Left hindlimb (tissue), 1 donor: Measurements from ENCODE around the gene RELCH.

Source experiments
- DNase-seq: peaks from one replicate; pipeline ENCODE4 v3.0.0-alpha.2; 2018

Gene RELCH

DNA sequence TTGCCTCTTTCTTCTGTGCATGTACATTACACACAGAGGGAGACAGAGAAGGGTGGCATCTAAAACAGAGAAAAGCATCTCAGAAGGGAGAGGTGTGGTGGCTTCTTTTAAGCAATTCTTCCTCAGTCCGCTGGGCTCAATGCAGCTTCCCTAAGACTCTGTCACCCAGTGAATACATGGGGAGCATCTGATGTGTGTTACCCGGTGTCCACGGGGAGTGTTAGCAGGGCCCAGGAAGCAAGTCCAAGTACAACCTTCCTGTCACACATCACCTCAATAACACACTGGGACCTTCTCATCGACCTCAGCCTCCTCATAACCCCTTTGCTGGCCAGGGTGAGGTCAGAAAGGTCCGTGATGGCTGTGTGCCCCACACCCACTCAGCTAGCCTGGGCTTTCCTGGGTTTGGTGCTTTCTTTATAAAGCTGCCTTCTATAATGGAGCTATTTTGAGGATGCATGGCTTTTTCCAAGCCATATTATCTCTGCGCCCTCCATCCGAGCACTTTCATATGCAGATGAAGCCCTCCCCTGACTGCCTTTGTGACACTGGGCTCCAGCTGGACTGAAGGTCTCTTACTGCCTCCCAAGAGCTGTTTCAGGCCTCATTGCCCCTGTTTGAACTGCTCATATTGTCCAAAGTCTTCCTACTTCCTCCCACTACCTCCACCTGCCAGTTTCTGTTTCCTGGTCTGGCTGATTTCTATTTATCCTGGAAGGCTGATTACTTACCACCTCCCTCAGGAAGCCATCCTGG lies 159.5 kb downstream of the RELCH start:
- DNase-seq, result no peak

DNA sequence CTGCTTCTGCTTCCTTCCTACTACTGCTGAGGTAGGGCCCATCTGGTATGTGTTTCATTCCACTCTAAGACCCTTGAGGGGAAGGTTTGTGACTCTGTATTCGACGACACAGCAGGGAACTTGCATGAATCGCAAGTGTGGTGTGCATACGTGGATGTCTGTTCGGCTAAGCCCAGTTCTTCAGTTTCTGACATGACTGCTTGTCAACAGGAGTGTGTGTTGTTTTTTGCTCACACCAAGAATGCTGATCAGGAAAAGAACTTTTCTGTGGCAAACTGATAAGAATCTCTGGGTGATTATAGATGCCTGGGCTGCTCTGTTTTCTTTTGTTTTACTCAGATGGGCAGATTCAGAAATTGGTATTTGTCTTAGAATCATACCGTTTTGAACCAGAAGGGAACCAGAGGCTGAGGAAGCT lies 160.0 kb downstream of the RELCH start:
- DNase-seq, result no peak

DNA sequence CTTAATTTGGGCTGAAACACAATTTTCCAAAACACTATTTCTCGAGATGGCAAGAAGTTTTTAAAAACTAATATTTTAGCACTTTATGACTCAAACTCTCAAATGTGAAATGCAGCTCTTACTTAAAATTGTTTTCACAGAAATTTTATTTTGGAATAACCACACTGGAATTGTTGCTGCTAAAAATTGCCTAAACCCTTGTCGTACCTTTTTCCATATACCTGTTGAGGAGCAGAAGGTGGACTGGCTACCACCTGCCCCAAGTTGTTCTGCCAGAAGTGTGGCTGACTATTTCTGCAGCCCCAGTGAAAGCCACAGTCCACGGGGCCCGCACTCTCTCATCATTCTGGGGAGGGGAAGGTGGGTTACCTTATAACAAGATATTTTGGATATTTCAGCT lies 161.4 kb downstream of the RELCH start:
- no peak for DNase-seq

DNA sequence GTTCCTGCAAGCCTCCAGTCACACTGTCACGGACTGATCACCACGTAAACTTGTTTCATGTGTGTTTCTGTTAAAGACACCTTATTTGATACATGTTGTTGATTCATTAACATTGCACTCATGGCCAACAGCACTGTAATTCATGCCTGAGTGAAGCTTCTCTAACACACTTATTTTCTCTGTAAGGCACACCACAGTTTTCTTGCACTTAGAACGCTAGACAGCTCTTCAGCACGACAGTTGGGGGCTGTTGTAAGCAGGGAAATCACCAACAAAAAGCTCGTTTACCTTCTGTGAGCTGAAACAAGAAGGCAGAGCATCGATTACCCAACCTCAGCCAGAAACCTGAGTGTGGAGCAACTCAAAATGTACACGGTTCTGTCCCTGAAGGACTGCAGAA lies 166.1 kb downstream of the RELCH start:
- no peak for DNase-seq

DNA sequence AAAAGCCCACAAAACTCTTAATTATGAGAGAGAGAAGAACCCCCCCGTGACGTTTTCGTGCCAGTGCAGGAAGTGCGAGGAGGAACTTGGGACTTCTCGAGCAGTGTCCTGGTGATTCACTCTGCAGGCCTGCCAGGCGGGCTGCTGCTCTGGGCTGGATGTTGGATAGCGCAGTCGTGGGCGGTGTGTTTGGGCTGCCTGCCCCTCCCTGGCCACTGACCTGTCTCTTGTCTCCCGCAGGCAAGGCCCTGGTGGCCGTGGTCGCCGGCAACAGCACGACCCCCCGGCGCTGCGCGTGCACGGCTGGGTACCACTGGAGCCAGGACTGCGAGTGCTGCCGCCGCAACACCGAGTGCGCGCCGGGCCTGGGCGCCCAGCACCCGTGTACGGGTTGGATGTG lies 167.1 kb downstream of the RELCH start:
- no peak for DNase-seq

DNA sequence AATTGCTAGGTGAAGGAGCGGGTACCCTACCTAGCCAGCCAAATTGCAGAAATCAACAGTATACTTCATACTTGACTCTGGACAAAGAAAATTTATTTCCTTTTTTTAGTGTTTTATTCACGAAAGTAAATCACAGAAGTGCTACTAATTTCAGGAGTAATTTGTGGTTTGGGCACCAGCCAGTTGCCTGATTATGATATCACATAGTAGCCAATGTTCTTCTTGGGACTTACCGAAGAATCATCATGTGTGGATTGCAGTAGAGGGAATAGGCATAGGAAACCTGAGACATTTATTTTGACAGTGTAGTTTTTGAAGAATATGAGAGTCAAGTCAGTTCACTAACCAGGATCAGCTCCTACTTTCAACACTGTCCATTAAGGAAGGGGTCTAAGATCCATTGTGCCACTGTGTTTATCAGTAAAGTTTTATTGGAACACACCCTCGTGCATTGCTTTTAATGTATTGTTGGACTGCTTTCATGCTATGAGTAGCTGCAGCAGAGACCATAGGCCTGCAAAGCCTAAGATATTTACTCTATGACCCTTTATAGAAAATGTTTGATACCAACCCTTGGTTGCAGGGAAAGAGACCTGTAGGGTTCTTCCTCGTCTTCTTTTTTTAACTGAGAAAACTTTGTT lies 170.1 kb downstream of the RELCH start:
- no peak for DNase-seq
